Panc1 (cell line): Measurements from ENCODE around the gene ZNF282. TPM values are rescaled to one million over a fixed set of nuclear protein-coding genes. Genes with fewer than 3 reads are reported as not detected.

Source experiments
- ATAC-seq: fragments of 200-7000 bp; cut with Tn5 transposase; 2 replicates; pipeline ENCODE4 v1.9.1; 2020; ENCODE audit warnings: mild to moderate bottlenecking, moderate library complexity
- BruUV-seq: library from RNA; stranded (reverse); fragments of 400-500 nt; replicated peaks from 2 replicates; lab custom pipeline; 2021; lab: Mats Ljungman, UMichigan
- CTCF ChIA-PET: fragments of 300-600 bp; sonication (Branson Sonifier 250); formaldehyde crosslinking; loops from one replicate; lab custom pipeline; 2022; ENCODE audit warnings: antibody characterized with exemption; lab: Charles Lee
- POLR2A ChIA-PET: fragments of 300-600 bp; sonication (Branson Sonifier 250); formaldehyde crosslinking; loops from one replicate; lab custom pipeline; 2022; ENCODE audit warnings: antibody characterized with exemption; lab: Charles Lee
- DNase-seq: peaks from one replicate; pipeline ENCODE4 v3.0.0-alpha.2; 2010; ENCODE audit warnings: low read depth, low spot score
- H3K27ac ChIP-seq: 2 replicates; pipeline ENCODE4 v1.5.1; 2011; ENCODE audit warnings: mild to moderate bottlenecking, low read length, inconsistent platforms
- H3K27me3 ChIP-seq: fragments of 200-500 bp; sonication (Bioruptor generic); 2 replicates; pipeline ENCODE4 v1.6.0; 2014; ENCODE audit warnings: low read length, inconsistent platforms; ENCODE audit not compliant: control insufficient read depth, insufficient read depth
- H3K36me3 ChIP-seq: fragments of 200-500 bp; sonication (Bioruptor generic); 2 replicates; pipeline ENCODE4 v1.5.1; 2014; ENCODE audit warnings: inconsistent platforms, mild to moderate bottlenecking, low read length, moderate library complexity; ENCODE audit not compliant: control insufficient read depth, insufficient read depth
- H3K4me1 ChIP-seq: 2 replicates; pipeline ENCODE4 v1.5.1; 2011; ENCODE audit warnings: inconsistent platforms, mild to moderate bottlenecking, low read length, moderate library complexity; ENCODE audit not compliant: control insufficient read depth, insufficient read depth
- H3K4me3 ChIP-seq, 2 experiments: 2 replicates each; pipeline ENCODE4 v1.5.1; 2011 to 2012; ENCODE audit warnings: low read depth in 2 of 2, low read length in 2 of 2, mild to moderate bottlenecking in 2 of 2, inconsistent platforms in 1 of 2, moderate library complexity in 1 of 2
- H3K9me3 ChIP-seq: fragments of 200-500 bp; sonication (Bioruptor generic); 2 replicates; pipeline ENCODE4 v1.5.1; 2014; ENCODE audit warnings: low read depth, mild to moderate bottlenecking, inconsistent platforms, low read length, moderate library complexity; ENCODE audit not compliant: control insufficient read depth, insufficient read depth
- CTCF ChIP-seq: fragments of 450-650 bp; IDR thresholded peaks from 2 replicates; pipeline ENCODE4 v1.5.1; 2017; ENCODE audit warnings: mild to moderate bottlenecking
- POLR2AphosphoS5 ChIP-seq: IDR thresholded peaks from 2 replicates; pipeline ENCODE4 v1.6.1; 2012; ENCODE audit warnings: mild to moderate bottlenecking, low read depth, low read length, moderate library complexity
- REST ChIP-seq, 2 experiments: IDR thresholded peaks; 2 replicates each; pipeline ENCODE4 v1.6.1; 2011 to 2012; ENCODE audit warnings: low read depth in 2 of 2, control low read depth in 1 of 2, low read length in 1 of 2, mild to moderate bottlenecking in 1 of 2, moderate library complexity in 1 of 2; ENCODE audit not compliant: insufficient read depth in 1 of 2
- SIN3A ChIP-seq: IDR thresholded peaks from 2 replicates; pipeline ENCODE4 v1.6.1; 2012; ENCODE audit warnings: low read depth, mild to moderate bottlenecking, low read length, moderate library complexity, borderline replicate concordance; ENCODE audit not compliant: insufficient read depth
- TCF7L2 ChIP-seq: IDR thresholded peaks from 2 replicates; pipeline ENCODE4 v1.6.1; 2011; ENCODE audit warnings: mild to moderate bottlenecking, low read depth, low read length, inconsistent platforms
- in situ Hi-C: cut with HindIII; loops from 2 replicates; pipeline ENCODE4 v1.10.0; 2016; ENCODE audit warnings: low sequenced_read_pairs, low pct_unique_long_range_greater_than_20kb
- intact Hi-C: fragments of 100-400 bp; cut with micrococcal nuclease; formaldehyde crosslinking; loops from one replicate; pipeline ENCODE4 v1.10.0; 2022; ENCODE audit not compliant: unreplicated experiment
- total RNA-seq: library from RNA; stranded (reverse); gene quantifications from one replicate; pipeline ENCODE4 v1.2.1, GENCODE V29; 2021; ENCODE audit not compliant: unreplicated experiment

ZNF282 gene
- total RNA-seq, 1 experiment from 2014 or later, result 31.6 TPM

GRCh38 chr7:149161241-149161848 lies 34.0 kb upstream of the ZNF282 start:
- intact Hi-C loops (no loop called here), in situ Hi-C loops (no loop called here)
- TSS peak; percentile 39 for BruUV-seq
- H3K4me3 ChIP-seq, result no peak overlapping the region
- no peaks in the 10 kb centered on the region for H3K27me3 ChIP-seq
- CTCF ChIA-PET, result no interaction called here
- peaks cover 9% of the 10 kb centered on the region; the same call in 1 of the 2 replicates for H3K36me3 ChIP-seq
- no peak; the same call in 1 of the 2 replicates for ATAC-seq
- H3K4me1 ChIP-seq, result peaks cover 5% of the 10 kb centered on the region; the same call in 1 of the 2 replicates
- POLR2A ChIA-PET, result no interaction called here
- H3K27ac ChIP-seq, result no peak overlapping the region
- TF ChIP-seq POLR2AphosphoS5 (no peak), CTCF (no peak), TCF7L2 (no peak), SIN3A (no peak), REST (IDR thresholded peaks at IDR 0.05; ENCODE audit: insufficient read depth in 1 of 2, low read depth in 2 of 2, low read length in 1 of 2) (no peak)
- no peaks in the 10 kb centered on the region for H3K9me3 ChIP-seq
- DNase-seq, result no peak

DNA sequence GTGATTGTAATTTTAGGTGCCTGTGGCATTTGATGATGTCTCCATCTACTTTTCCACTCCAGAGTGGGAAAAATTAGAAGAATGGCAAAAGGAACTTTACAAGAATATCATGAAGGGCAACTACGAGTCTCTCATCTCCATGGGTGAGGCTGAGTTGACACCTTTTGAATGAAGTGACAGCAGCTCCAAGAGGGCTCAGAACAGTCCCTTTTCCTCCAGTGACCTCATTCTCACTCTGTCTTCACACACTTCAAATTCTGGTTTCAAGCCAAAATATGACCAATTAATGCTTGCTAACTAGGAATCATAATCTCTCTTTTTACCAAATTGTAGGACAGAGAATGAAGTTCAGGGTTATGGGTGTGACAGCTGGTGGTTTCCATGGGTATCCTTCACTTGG lies 29.2 kb upstream of the ZNF282 start:
- intact Hi-C loops, result no loop called here
- in situ Hi-C loops, result no loop called here
- no TSS peak for BruUV-seq
- Histone ChIP-seq H3K27me3 (no peaks in the 10 kb centered on the region), H3K27ac (no peak overlapping the region), H3K4me1 (peaks cover under 1% of the 10 kb centered on the region; the same call in 1 of the 2 replicates), H3K36me3 (peaks cover 23% of the 10 kb centered on the region), H3K9me3 (no peaks in the 10 kb centered on the region), H3K4me3 (no peak overlapping the region)
- CTCF ChIA-PET, result no interaction called here
- ATAC-seq (no peak), DNase-seq (no peak)
- POLR2A ChIA-PET, result interaction anchor here (0.6 kb wide), 1 partner anchor 23 kb away, joined by 3 read pairs; no protein-coding TSS in a partner anchor
- TF ChIP-seq TCF7L2 (no peak), REST (IDR thresholded peaks at IDR 0.05; ENCODE audit: insufficient read depth in 1 of 2, low read depth in 2 of 2, low read length in 1 of 2) (no peak), SIN3A (no peak), CTCF (no peak), POLR2AphosphoS5 (no peak)
